CD14-positive monocyte (primary cell): Measurements from ENCODE around the gene GLRX5. TPM values are rescaled to one million over a fixed set of nuclear protein-coding genes. Genes with fewer than 3 reads are reported as not detected.

Experiments used
- DNase-seq, 3 donors: peaks; one replicate each; pipeline ENCODE4 v3.0.0-alpha.2; 2011 to 2022
- H2AFZ ChIP-seq: 2 replicates; pipeline ENCODE4 v1.6.0; 2012; ENCODE audit warnings: mild to moderate bottlenecking, low read depth, low read length, inconsistent platforms; ENCODE audit not compliant: insufficient read depth, poor library complexity, severe bottlenecking
- H3K27ac ChIP-seq, 2 donors: 1 replicate in 1 of 2; 2 replicates in 1 of 2; pipeline ENCODE4 v1.5.1; 2012 to 2013; ENCODE audit warnings: low read length in 2 of 2, control low read depth in 1 of 2, inconsistent platforms in 1 of 2, low read depth in 1 of 2, mild to moderate bottlenecking in 1 of 2
- H3K27me3 ChIP-seq, 2 donors: one replicate each; pipeline versions ENCODE4 v1.6.0 to v1.6.1; 2011 to 2013; ENCODE audit warnings: low read length in 2 of 2; ENCODE audit not compliant: control insufficient read depth in 2 of 2, insufficient read depth in 2 of 2
- H3K36me3 ChIP-seq, 2 donors: replicated peaks in 1 of 2; 1 replicate in 1 of 2; 2 replicates in 1 of 2; pipeline versions ENCODE4 v1.5.1 to v1.6.1; 2012 to 2013; ENCODE audit warnings: low read length in 2 of 2, control low read depth in 1 of 2, inconsistent platforms in 1 of 2, mild to moderate bottlenecking in 1 of 2; ENCODE audit not compliant: insufficient read depth in 2 of 2, control insufficient read depth in 1 of 2
- H3K4me1 ChIP-seq, 2 donors: 1 replicate in 1 of 2; 2 replicates in 1 of 2; pipeline versions ENCODE4 v1.5.1 to v1.6.1; 2012 to 2013; ENCODE audit warnings: low read length in 2 of 2, control low read depth in 1 of 2, inconsistent platforms in 1 of 2, mild to moderate bottlenecking in 1 of 2, moderate library complexity in 1 of 2; ENCODE audit not compliant: insufficient read depth in 2 of 2, control insufficient read depth in 1 of 2
- H3K4me2 ChIP-seq: replicated peaks from 2 replicates; pipeline ENCODE3; 2012; ENCODE audit warnings: low read length, moderate library complexity, mild to moderate bottlenecking; ENCODE audit not compliant: poor library complexity, severe bottlenecking; ENCODE audit errors: extremely low read depth
- H3K4me3 ChIP-seq, 3 experiments: fragments of 200-600 bp in 1 of 3; sonication (generic) in 1 of 3; replicated peaks in 1 of 3; 1 replicate in 2 of 3; 2 replicates in 1 of 3; pipeline ENCODE4 v1.5.1; 2011 to 2013; ENCODE audit warnings: low read length in 3 of 3, mild to moderate bottlenecking in 3 of 3, control low read depth in 2 of 3, low read depth in 2 of 3, inconsistent platforms in 1 of 3, moderate library complexity in 1 of 3
- H3K79me2 ChIP-seq: 2 replicates; pipeline ENCODE4 v1.6.0; 2012; ENCODE audit warnings: mild to moderate bottlenecking, control low read depth, inconsistent platforms, low read length, moderate library complexity; ENCODE audit not compliant: insufficient read depth
- H3K9ac ChIP-seq: 2 replicates; pipeline ENCODE4 v1.6.0; 2017; ENCODE audit warnings: low read length, mild to moderate bottlenecking; ENCODE audit not compliant: insufficient read depth, poor library complexity, severe bottlenecking
- H3K9me3 ChIP-seq, 2 donors: replicated peaks in 1 of 2; 1 replicate in 1 of 2; 2 replicates in 1 of 2; pipeline versions ENCODE4 v1.5.1 to v1.6.1; 2012 to 2013; ENCODE audit warnings: low read length in 2 of 2, control low read depth in 1 of 2; ENCODE audit not compliant: control insufficient read depth in 1 of 2, insufficient read depth in 1 of 2
- H4K20me1 ChIP-seq: 2 replicates; pipeline ENCODE4 v1.6.0; 2012; ENCODE audit warnings: mild to moderate bottlenecking, low read length, control low read depth, moderate library complexity; ENCODE audit not compliant: insufficient read depth
- H3K27ac Mint-ChIP-seq, 7 donors: one replicate each; pipeline ENCODE4 v1.8.0; 2020; ENCODE audit warnings: mild to moderate bottlenecking in 7 of 7, mixed read lengths in 7 of 7, moderate library complexity in 6 of 7, inconsistent platforms in 2 of 7
- H3K27me3 Mint-ChIP-seq, 3 donors: one replicate each; pipeline ENCODE4 v1.8.0; 2021 to 2022; ENCODE audit warnings: low read depth in 3 of 3, mild to moderate bottlenecking in 3 of 3, mixed read lengths in 3 of 3, moderate library complexity in 3 of 3, inconsistent platforms in 1 of 3
- H3K36me3 Mint-ChIP-seq, 2 donors: one replicate each; pipeline ENCODE4 v1.8.0; 2020; ENCODE audit warnings: mixed read lengths in 2 of 2, inconsistent platforms in 1 of 2, mild to moderate bottlenecking in 1 of 2
- H3K4me1 Mint-ChIP-seq: one replicate; pipeline ENCODE4 v1.8.0; 2020; ENCODE audit warnings: mild to moderate bottlenecking, mixed read lengths
- H3K4me3 Mint-ChIP-seq, 2 donors: one replicate each; pipeline ENCODE4 v1.8.0; 2020; ENCODE audit warnings: mild to moderate bottlenecking in 2 of 2, mixed read lengths in 2 of 2, moderate library complexity in 1 of 2
- H3K9me3 Mint-ChIP-seq, 7 donors: one replicate each; pipeline ENCODE4 v1.8.0; 2020 to 2022; ENCODE audit warnings: mixed read lengths in 7 of 7, mild to moderate bottlenecking in 6 of 7, moderate library complexity in 6 of 7, inconsistent platforms in 2 of 7
- CTCF ChIP-seq: fragments of 200-600 bp; IDR thresholded peaks from one replicate; pipeline ENCODE4 v1.8.0; 2022; ENCODE audit warnings: antibody characterized with exemption, mild to moderate bottlenecking
- WGBS: methylation state at CpG from one replicate; pipeline ENCODE4 v1.1.5; 2013; ENCODE audit warnings: missing lambda C conversion rate; ENCODE audit not compliant: insufficient coverage; 5-methylcytosine and 5-hydroxymethylcytosine counted together
- intact Hi-C, 2 donors: fragments of 100-400 bp; cut with micrococcal nuclease; formaldehyde crosslinking; loops; one replicate each; pipeline versions ENCODE4 v1.15.0 to v1.15.1; 2023
- polyA plus RNA-seq, 3 donors: library from polyadenylated mRNA; depleted of rRNA in 1 of 3; unstranded in 2 of 3; stranded (reverse) in 1 of 3; fragments of 300-500 nt in 2 of 3; fragments of >200 nt in 1 of 3; fragmentation: Illumina TruSeq in 2 of 3; gene quantifications; 1 replicate in 2 of 3; 2 replicates in 1 of 3; pipeline ENCODE4 v1.2.3, GENCODE V29; 2012 to 2021

Gene GLRX5
- polyA plus RNA-seq, 3 donors = 10.9 to 43.1 (median 31.1) TPM

DNA sequence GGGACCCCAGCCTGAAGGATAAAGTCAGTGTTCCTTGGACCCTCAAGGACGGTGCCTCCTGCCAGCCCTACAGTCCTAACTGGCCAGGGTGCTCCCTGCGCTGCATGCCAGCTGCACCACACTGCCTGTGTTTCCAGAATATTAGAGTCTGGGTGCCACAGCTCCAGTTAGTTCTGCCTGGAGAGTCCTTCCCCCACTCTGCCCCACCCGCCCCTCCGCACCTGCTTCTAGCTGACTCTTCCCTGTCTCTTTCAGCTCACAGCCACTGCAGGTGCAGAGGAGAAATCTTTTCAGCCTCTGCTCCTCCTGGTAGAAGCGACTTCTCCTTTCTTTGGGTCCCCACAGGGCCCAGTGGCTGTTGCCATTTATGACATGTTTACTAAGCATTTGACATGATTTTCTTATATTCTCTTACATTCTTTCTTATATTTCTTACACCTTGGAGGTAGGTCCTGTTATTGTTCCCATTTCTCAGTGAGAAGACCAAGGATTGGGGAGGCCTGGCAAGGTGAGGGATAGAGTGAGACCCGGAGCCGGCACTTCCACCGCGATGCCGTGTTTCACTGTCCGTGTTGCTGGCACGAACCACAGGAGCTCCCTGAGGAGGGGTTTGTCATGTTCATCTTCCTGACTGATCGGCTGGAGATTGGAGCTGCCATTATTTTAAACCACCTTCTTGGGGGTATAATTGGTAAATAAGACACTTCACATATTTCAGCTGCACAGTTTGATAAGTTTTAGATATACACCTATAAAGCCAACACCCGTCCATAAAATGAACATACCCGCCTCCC is 47.8 kb upstream of the GLRX5 start:
- peaks cover 23 to 64% of the 10 kb centered on the region in 2 donors for H3K36me3 Mint-ChIP-seq
- Histone ChIP-seq H3K36me3 (peaks cover 23 to 48% of the 10 kb centered on the region in 2 donors), H4K20me1 (peaks cover 94% of the 10 kb centered on the region), H3K79me2 (peaks cover 100% of the 10 kb centered on the region), H3K27me3 (no peaks in the 10 kb centered on the region), H2AFZ (no peak overlapping the region), H3K4me3 (no peak overlapping the region), H3K4me2 (no peak overlapping the region), H3K9me3 (no peaks in the 10 kb centered on the region), H3K4me1 (no peaks in the 10 kb centered on the region), H3K27ac (peak overlapping the region in 1 of 2 donors; percentile 40), H3K9ac (no peak overlapping the region)
- no peaks in the 10 kb centered on the region for H3K27me3 Mint-ChIP-seq
- no peak for DNase-seq
- peak overlapping the region in 3 of 7 donors; percentile 56 to 89 (median 76) for H3K27ac Mint-ChIP-seq
- TF ChIP-seq CTCF = no peak
- no peaks in the 10 kb centered on the region for H3K9me3 Mint-ChIP-seq
- H3K4me3 Mint-ChIP-seq = no peak overlapping the region
- peaks cover 40% of the 10 kb centered on the region for H3K4me1 Mint-ChIP-seq
- 93% methylated on average over 7 of the region's 15 CpGs for WGBS
- intact Hi-C loops = no loop called here

- no peak overlapping the region for H2AFZ ChIP-seq
- TF ChIP-seq CTCF = no peak
These were observed 47.2 kb upstream of the GLRX5 start for GRCh38 chr14:95487669-95488084.

More at GRCh38 chr14:95487669-95488084, 47.2 kb upstream of the GLRX5 start:
- Histone ChIP-seq H3K36me3 (peaks cover 23 to 53% of the 10 kb centered on the region in 2 donors), H3K79me2 (peaks cover 100% of the 10 kb centered on the region), H3K9me3 (no peaks in the 10 kb centered on the region), H3K27ac (peak overlapping the region in 1 of 2 donors; percentile 40), H3K4me2 (no peak overlapping the region), H3K9ac (no peak overlapping the region), H3K4me3 (no peak overlapping the region), H3K27me3 (no peaks in the 10 kb centered on the region), H4K20me1 (peaks cover 94% of the 10 kb centered on the region), H3K4me1 (no peaks in the 10 kb centered on the region)
- Mint-ChIP-seq H3K36me3 (peaks cover 27 to 69% of the 10 kb centered on the region in 2 donors), H3K27ac (peak overlapping the region in 2 of 7 donors; percentile 46 to 89), H3K9me3 (peaks cover 0 to 2% (median 0%) of the 10 kb centered on the region in 7 donors), H3K4me1 (peaks cover 40% of the 10 kb centered on the region), H3K4me3 (no peak overlapping the region), H3K27me3 (no peaks in the 10 kb centered on the region)
- intact Hi-C loops = no loop called here
- no CpG with 5 or more reads among the region's 3 CpGs for WGBS
- DNase-seq = no peak
